Measurements from ENCODE around the gene ZFP36L2. TPM values are rescaled to one million over a fixed set of nuclear protein-coding genes. Genes with fewer than 3 reads are reported as not detected.

The ZFP36L2 gene
- total and polyA plus RNA-seq, 9 of the 15 experiments (the other 6 are each of a cell fraction or from before 2014, with no cell fraction given), result 4.1 to 60.6 (median 20.3) TPM

DNA sequence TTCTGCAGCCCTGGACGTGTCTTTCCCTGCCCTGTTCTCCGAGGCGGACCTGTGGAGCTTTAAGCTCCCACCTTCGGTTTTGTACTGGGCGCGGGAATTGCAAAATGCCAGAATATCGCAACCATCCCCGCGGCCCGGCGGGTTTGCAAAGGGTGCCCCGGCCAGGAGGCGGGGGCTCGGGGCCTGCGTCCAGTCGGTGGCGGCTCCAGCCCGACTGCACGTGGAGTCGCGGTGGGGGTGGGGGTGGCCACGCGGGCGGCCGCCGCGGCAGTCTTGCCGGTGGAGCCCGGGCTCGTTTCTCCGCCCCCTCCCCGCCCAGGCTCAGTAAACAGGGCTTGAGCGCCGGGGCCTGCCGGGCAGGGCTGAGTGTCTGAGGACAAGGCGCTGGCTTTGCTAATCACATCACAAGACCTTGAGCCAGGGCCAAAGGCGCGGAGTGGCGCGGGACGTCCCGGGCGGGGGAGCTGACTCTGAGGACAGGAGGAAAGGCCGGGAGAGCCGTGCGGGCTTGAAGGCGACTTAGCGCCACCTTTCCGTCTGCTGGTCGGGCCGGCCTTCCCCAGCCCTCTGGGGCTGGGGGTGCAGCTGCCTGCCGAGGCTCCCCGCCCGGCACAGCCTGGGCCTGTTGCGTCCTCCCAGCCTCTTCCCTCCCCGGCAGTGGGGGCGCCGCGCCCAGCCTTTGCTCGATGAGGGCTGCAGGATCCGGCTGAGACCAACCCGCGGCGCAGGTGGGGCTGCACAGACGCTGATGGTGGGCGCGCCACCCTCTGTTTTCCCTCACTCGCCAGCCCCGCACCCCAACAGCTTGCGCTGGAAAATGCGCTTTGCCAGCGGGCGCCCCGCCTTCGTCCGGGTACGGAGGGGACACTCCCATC lies 786 bp upstream of the ZFP36L2 start (continued):
- TF ChIP-seq STAT5B (CRISPR knock-in tag; IDR thresholded peaks at IDR 0.05) (no peak), CBFA2T3 (IDR thresholded peaks at IDR 0.05) (0 out of 2 replicates have a peak, but pooled peaks have one; percentile 3), NCOA2 (IDR thresholded peaks at IDR 0.05; ENCODE audit: partially characterized antibody in 2 of 2) (no peak), TOE1 (IDR thresholded peaks at IDR 0.05; ENCODE audit: borderline replicate concordance) (no peak; the same call in 1 of the 2 replicates), TOE1 (CRISPR knock-in tag; IDR thresholded peaks at IDR 0.05; ENCODE audit: borderline replicate concordance, low read depth) (no peak), ATF7 (IDR thresholded peaks at IDR 0.05) (peak; percentile 41), BACH1 (tag; IDR thresholded peaks at IDR 0.05) (no peak), RBM39 (optimal IDR thresholded peaks at IDR 0.05; ENCODE audit: low read depth, low read length) (no peak), GABPB1 (CRISPR knock-in tag; IDR thresholded peaks at IDR 0.05) (peak; percentile 45; the same call in 1 of the 2 replicates), ZKSCAN8 (CRISPR knock-in tag; IDR thresholded peaks at IDR 0.05) (no peak), POLR3A (IDR thresholded peaks at IDR 0.05; ENCODE audit: borderline replicate concordance, extremely low read depth, insufficient read depth, insufficient read length) (no peak), CC2D1A (IDR thresholded peaks at IDR 0.05) (peak; percentile 30; the same call in 1 of the 2 replicates), MXI1 (IDR thresholded peaks at IDR 0.05; ENCODE audit: low read depth, low read length) (peak; percentile 46; the same call in 1 of the 2 replicates), KLF10 (CRISPR knock-in tag; IDR thresholded peaks at IDR 0.05) (0 out of 2 replicates have a peak, but pooled peaks have one; percentile 27), FOXM1 (IDR thresholded peaks at IDR 0.05; ENCODE audit: low read depth) (no peak), FOXM1 (CRISPR knock-in tag; IDR thresholded peaks at IDR 0.05; ENCODE audit: low read depth) (peak; percentile 70; the same call in 1 of the 2 replicates), POLR2AphosphoS2 (IDR thresholded peaks at IDR 0.05; ENCODE audit: low read length) (peak; percentile 50; the same call in 1 of the 2 replicates), ZNF212 (CRISPR knock-in tag; IDR thresholded peaks at IDR 0.05) (no peak)
- TF ChIP-seq, protein P1, sequence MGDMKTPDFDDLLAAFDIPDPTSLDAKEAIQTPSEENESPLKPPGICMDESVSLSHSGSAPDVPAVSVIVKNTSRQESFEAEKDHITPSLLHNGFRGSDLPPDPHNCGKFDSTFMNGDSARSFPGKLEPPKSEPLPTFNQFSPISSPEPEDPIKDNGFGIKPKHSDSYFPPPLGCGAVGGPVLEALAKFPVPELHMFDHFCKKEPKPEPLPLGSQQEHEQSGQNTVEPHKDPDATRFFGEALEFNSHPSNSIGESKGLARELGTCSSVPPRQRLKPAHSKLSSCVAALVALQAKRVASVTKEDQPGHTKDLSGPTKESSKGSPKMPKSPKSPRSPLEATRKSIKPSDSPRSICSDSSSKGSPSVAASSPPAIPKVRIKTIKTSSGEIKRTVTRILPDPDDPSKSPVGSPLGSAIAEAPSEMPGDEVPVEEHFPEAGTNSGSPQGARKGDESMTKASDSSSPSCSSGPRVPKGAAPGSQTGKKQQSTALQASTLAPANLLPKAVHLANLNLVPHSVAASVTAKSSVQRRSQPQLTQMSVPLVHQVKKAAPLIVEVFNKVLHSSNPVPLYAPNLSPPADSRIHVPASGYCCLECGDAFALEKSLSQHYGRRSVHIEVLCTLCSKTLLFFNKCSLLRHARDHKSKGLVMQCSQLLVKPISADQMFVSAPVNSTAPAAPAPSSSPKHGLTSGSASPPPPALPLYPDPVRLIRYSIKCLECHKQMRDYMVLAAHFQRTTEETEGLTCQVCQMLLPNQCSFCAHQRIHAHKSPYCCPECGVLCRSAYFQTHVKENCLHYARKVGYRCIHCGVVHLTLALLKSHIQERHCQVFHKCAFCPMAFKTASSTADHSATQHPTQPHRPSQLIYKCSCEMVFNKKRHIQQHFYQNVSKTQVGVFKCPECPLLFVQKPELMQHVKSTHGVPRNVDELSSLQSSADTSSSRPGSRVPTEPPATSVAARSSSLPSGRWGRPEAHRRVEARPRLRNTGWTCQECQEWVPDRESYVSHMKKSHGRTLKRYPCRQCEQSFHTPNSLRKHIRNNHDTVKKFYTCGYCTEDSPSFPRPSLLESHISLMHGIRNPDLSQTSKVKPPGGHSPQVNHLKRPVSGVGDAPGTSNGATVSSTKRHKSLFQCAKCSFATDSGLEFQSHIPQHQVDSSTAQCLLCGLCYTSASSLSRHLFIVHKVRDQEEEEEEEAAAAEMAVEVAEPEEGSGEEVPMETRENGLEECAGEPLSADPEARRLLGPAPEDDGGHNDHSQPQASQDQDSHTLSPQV (IDR thresholded peaks at IDR 0.05), result no peak
- TF ChIP-seq, protein P2, sequence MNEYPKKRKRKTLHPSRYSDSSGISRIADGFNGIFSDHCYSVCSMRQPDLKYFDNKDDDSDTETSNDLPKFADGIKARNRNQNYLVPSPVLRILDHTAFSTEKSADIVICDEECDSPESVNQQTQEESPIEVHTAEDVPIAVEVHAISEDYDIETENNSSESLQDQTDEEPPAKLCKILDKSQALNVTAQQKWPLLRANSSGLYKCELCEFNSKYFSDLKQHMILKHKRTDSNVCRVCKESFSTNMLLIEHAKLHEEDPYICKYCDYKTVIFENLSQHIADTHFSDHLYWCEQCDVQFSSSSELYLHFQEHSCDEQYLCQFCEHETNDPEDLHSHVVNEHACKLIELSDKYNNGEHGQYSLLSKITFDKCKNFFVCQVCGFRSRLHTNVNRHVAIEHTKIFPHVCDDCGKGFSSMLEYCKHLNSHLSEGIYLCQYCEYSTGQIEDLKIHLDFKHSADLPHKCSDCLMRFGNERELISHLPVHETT (CRISPR knock-in tag; conservative IDR thresholded peaks at IDR 0.05 in 1 of 2, IDR thresholded peaks at IDR 0.05 in 1 of 2), result peak in 1 of 2 experiments; percentile 70; a peak in 2 of 4 replicates
- TF ChIP-seq, protein P3, sequence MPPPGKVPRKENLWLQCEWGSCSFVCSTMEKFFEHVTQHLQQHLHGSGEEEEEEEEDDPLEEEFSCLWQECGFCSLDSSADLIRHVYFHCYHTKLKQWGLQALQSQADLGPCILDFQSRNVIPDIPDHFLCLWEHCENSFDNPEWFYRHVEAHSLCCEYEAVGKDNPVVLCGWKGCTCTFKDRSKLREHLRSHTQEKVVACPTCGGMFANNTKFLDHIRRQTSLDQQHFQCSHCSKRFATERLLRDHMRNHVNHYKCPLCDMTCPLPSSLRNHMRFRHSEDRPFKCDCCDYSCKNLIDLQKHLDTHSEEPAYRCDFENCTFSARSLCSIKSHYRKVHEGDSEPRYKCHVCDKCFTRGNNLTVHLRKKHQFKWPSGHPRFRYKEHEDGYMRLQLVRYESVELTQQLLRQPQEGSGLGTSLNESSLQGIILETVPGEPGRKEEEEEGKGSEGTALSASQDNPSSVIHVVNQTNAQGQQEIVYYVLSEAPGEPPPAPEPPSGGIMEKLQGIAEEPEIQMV (tag; conservative IDR thresholded peaks at IDR 0.05; ENCODE audit: low read depth), result no peak

Measured in K562 (cell line).